Activated CD4-positive, alpha-beta T cell treated with anti-CD3 and anti-CD28 coated beads for 1 hour (primary cell): ENCODE results near the gene HJV.

ENCODE experiments used
- DNase-seq: peaks from one replicate; pipeline ENCODE4 v3.0.0-alpha.2; 2020

Gene HJV

DNA sequence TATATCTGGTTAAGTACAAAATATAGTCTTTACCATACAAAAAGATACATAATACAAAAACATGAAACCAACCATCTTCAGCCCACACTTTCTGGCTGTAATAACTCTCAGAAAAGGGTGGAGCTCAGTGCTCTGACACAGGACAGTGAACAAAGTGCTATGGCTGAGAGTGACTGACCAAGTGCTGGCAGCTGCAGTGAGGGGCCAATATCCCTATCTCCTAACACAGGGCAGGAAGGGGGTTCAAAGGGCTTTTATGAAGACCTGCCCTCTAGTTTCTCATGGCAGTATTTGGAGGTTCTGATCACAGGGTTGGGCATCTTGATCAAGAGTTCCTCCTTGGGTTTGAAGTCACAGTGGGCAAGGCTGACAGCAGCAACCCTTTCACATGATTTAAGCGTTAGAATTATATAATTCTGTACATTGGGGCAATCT lies 29.0 kb downstream of the HJV start:
- DNase-seq, result no peak

- no peak for DNase-seq
Measured at GRCh38 chr1:145991735-145992412, 29.7 kb downstream of the HJV start.

- DNase-seq, result no peak
Measured at GRCh38 chr1:145990249-145990855, 31.2 kb downstream of the HJV start.

GRCh38 chr1:145988773-145989172 lies 32.8 kb downstream of the HJV start:
- DNase-seq, result no peak

GRCh38 chr1:145987926-145988325 lies 33.6 kb downstream of the HJV start:
- no peak for DNase-seq

GRCh38 chr1:145986551-145986950 lies 35.0 kb downstream of the HJV start:
- DNase-seq, result no peak

- no peak for DNase-seq
Measured at GRCh38 chr1:145985502-145986439, 35.8 kb downstream of the HJV start.

GRCh38 chr1:145985129-145985501 lies 36.4 kb downstream of the HJV start:
- no peak for DNase-seq

- DNase-seq, result no peak
Measured at GRCh38 chr1:145983960-145984830, 37.3 kb downstream of the HJV start.

DNA sequence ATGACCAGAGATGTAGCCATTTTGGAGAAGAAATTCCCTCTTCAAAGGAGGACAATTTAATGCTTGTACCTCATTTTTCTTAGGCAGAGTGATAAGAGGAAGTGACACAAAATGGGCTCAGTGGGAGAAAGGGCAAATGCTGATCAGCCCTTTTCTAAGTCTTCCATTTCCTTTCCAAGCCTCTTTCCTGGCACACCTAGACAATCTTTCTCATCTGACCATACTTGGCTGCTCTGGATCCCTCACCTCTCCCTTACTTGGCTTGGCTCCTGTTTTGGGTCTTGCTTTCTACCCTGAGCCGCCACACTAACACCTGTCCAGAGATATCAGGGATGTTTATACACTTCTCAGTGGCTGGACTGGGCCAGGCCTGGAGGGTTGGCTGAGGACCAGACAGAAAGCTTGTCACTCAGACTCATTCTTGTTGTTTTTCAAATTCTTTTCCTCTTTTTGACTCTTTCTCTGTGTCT lies 38.3 kb downstream of the HJV start:
- no peak for DNase-seq

DNA sequence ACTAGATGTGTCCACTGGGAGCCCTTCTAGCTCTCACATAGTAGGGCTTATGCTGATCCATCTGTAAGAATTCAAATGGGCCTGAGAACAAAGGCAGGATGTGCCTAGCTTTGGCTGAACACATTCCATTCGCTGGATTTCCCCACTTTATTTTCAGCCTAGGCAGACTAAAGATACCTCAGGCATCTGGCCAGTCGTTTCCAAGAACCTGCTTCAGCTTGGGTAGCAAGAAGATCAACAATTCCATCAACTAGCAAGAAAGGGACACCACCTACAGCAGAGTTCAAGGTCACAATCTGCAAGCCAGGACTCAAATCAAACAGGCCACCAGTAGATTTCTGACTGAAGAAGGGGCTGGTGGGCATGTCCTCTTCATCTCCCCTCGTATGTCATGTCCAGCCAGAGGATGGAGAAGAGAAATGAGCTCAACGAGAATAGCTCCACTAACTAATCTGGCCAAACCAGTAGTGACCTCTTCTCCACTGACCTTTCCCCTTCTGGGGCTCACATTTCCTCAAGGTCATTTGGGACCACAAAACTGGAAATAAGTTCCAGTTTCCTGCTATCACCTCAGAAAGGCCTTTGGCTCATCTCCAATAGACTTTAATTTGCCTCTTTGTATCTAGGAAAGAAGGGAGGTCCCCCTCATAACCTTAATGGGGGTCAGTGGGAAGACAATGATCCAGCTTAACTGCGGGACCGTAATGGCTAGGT lies 39.4 kb downstream of the HJV start:
- no peak for DNase-seq

- DNase-seq, result no peak
Measured at GRCh38 chr1:145980457-145980994, 41.0 kb downstream of the HJV start.

DNA sequence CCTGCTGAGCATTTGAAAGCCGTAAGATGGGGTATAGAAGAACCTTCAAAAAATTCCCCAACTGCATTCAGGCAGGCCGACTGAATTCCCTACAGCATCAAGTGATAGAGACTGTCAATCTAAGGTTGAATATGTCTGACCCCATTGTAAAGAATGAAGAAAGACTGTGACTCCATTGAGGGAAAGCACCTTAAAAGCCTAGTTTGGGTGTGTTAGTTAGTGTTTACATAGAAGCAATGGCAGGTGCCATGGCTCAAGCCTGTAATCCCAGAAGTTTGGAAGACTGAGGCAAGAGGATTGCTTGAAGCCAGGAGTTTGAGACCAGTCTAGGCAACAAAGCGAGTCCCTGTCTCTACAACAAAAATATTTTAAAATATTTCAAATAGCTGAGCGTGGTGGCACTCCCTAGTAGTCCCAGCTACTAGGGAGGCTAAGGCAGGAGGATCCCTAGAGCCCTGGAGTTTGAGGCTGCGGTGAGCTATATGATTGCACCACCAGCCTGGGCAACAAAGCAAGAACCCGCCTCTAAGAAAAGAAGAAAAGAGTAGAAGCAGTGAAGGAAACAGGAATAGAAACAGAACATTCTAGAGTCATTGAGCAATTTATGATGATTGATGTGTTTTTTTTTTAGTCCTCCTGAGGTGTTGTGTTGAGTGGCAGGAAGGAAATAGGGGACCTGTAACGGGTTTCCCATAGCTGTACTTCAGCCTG lies 41.6 kb downstream of the HJV start:
- DNase-seq, result no peak

DNA sequence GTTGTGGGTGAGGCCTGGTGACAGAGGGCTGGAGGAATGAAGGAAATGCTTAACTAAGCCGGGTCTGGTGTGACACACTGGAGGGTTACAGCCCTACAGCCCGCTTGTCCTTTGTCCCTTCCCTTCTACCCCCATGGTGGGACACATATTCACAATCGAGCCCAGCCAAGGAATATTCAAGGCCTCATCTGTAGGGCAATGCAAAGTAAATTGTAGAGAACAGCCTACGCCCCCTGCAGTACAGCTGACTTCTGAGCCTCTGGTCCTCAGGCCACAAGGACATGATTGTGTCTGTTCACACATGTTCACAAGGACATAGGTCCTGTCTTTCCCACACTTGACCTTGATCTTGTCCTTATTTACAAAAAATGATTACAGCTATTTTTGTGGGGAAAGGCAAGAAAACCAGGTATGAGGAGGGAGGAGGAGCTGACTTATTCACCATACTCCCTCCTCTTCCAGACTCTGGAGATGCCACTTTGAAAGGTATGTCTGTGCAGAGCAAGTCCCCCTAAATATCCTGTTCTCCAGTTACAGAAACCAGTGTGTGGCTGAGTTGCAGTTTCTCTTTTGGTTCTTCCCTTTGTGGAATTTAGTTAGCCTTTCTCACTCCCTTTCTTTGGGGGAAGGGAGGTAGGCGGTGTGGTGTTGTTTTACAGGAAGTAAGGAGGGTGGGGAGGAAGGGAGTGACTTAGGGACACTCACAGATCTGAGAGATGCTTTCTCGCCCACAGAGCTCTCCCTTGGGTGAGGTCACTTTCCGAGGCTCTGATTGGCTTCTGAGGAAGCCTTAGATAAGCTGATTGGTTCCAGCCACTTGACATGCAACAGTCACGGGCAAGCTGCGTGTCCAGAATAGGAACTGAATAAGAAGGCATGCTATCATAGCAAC lies 42.4 kb downstream of the HJV start:
- DNase-seq, result peak; percentile 61

GRCh38 chr1:145978471-145978853 lies 43.1 kb downstream of the HJV start:
- no peak for DNase-seq

DNA sequence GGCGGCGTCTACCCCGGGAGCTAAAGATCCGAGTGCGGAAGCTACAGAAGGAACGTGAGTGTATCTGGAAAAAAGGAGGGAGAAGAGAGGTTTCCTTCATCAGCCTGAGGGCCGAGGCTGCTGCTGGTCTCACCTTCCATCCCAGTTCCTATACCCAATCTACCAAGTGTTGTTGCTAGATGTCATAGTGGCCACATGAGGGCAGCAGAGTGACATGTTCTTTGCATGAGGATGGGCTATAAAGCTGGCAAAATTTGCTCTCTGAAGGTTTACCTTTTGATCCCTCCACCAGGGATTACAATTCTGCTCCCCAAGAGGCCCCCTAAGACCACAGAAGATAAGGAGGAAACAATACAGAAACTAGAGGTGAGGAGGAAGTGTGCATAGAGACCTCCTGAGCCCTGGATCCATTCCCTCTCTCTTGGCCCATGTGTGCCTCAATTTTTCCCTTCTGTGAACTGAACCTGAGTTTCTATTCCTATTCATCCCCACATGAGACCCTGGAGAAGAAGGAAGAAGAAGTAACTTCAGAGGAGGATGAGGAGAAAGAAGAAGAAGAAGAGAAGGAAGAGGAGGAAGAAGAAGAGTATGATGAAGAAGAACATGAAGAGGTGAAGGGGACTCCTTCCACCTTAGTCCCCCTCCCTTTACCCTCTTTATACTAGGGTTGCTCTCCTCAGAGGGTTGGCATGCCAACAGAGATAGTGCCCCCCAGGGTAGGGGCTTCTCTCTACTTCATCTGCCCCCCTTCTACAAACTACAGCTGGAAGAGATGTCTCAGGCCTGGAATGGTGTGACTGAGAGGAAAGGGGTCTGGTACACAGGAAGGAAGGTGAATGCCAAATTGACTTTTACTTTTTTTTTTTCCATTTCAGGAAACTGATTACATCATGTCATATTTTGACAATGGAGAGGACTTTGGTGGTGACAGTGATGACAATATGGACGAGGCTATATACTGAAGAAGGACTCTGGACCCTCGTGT lies 43.8 kb downstream of the HJV start:
- peak; percentile 61 for DNase-seq

DNA sequence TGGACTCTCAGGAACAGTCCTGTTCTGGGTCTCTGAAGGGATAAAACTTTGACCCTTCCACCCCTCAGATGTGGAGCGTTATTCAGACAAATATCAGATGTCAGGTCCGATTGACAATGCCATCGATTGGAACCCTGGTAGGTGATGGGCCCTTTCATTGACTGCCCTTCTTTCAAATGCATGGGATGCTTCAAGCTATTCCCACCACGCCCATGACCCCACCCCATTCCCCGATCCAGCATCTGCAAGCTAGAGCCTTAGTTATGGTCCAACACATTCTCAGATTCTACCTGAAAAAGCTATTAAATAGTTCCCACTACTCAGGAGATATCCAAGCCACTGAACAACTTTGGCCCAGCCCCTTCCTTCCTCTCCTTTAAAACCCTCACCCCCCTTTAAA lies 44.5 kb downstream of the HJV start:
- no peak for DNase-seq

DNA sequence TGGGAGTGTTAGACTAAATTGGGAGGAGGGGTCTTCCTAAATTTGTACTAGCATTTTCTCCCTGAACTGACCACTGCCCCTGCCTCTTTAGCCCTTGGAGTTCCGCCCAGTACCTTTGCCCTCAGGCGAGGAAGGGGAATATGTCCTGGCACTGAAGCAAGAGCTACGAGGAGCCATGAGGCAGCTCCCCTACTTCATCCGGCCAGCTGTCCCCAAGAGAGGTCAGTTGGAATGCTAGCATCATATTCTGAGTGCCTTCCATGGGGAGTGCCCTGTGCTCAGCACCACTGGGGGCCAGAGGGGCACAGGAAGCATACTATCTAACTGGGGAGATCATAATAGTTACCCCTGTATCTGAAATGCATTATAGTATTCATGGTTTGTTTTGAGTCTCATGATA lies 46.3 kb downstream of the HJV start:
- DNase-seq, result no peak

- DNase-seq, result no peak
Measured at GRCh38 chr1:145974721-145975120, 46.8 kb downstream of the HJV start.
